H9 (cell line): ENCODE measurements around the gene RSPH4A. TPM values are rescaled to one million over a fixed set of nuclear protein-coding genes. Genes with fewer than 3 reads are reported as not detected.
A peak's percentile ranks its signal among the peaks of the same experiment; 100 is the strongest.

Experiments
- DNase-seq: peaks from one replicate; pipeline ENCODE4 v3.0.0-alpha.2; 2017
- H2AFZ ChIP-seq: one replicate; pipeline ENCODE4 v1.6.1; 2013; ENCODE audit warnings: mild to moderate bottlenecking, low read length, control low read depth, moderate library complexity
- H2AK5ac ChIP-seq: 2 replicates; pipeline ENCODE4 v1.6.1; 2013; ENCODE audit warnings: low read length, control low read depth, mixed read lengths; ENCODE audit not compliant: insufficient read length
- H2BK120ac ChIP-seq: one replicate; pipeline ENCODE4 v1.6.1; 2013; ENCODE audit warnings: low read depth, mild to moderate bottlenecking, low read length, control low read depth, inconsistent platforms; ENCODE audit not compliant: poor library complexity, severe bottlenecking
- H2BK12ac ChIP-seq: 2 replicates; pipeline ENCODE4 v1.6.1; 2013; ENCODE audit warnings: low read length, control low read depth, mixed read lengths, low read depth; ENCODE audit not compliant: insufficient read length
- H2BK15ac ChIP-seq: 2 replicates; pipeline ENCODE4 v1.6.1; 2013; ENCODE audit warnings: low read depth, low read length, control low read depth
- H2BK20ac ChIP-seq: one replicate; pipeline ENCODE4 v1.6.1; 2013; ENCODE audit warnings: low read depth, mild to moderate bottlenecking, low read length, control low read depth, inconsistent platforms; ENCODE audit not compliant: poor library complexity, severe bottlenecking
- H2BK5ac ChIP-seq: 2 replicates; pipeline ENCODE4 v1.6.1; 2013; ENCODE audit warnings: low read length, control low read depth, mixed read lengths; ENCODE audit not compliant: insufficient read length
- H3K14ac ChIP-seq: 2 replicates; pipeline ENCODE4 v1.6.1; 2013; ENCODE audit warnings: low read length, control low read depth; ENCODE audit not compliant: insufficient read depth
- H3K18ac ChIP-seq: 2 replicates; pipeline ENCODE4 v1.6.1; 2013; ENCODE audit warnings: low read depth, mild to moderate bottlenecking, mixed read lengths, low read length, control low read depth; ENCODE audit not compliant: insufficient read length
- H3K23ac ChIP-seq: 2 replicates; pipeline ENCODE4 v1.6.1; 2013; ENCODE audit warnings: low read length, control low read depth, mixed read lengths, low read depth; ENCODE audit not compliant: insufficient read length
- H3K23me2 ChIP-seq: 2 replicates; pipeline ENCODE4 v1.6.1; 2013; ENCODE audit warnings: low read depth, mild to moderate bottlenecking, mixed read lengths, low read length, control low read depth; ENCODE audit not compliant: insufficient read length, poor library complexity, severe bottlenecking
- H3K27ac ChIP-seq: 2 replicates; pipeline ENCODE4 v1.5.1; 2013; ENCODE audit warnings: low read length, control low read depth, mixed read lengths, low read depth; ENCODE audit not compliant: insufficient read length
- H3K27me3 ChIP-seq: 2 replicates; pipeline ENCODE4 v1.6.1; 2013; ENCODE audit warnings: low read length, control low read depth, inconsistent platforms; ENCODE audit not compliant: insufficient read depth
- H3K4ac ChIP-seq: 2 replicates; pipeline ENCODE4 v1.6.1; 2013; ENCODE audit warnings: low read depth, mild to moderate bottlenecking, control low read depth, inconsistent platforms, low read length, moderate library complexity
- H3K4me1 ChIP-seq: 2 replicates; pipeline ENCODE4 v1.6.1; 2013; ENCODE audit warnings: low read length, control low read depth, inconsistent platforms; ENCODE audit not compliant: insufficient read depth
- H3K4me2 ChIP-seq: 2 replicates; pipeline ENCODE4 v1.6.1; 2013; ENCODE audit warnings: low read length, control low read depth, mixed read lengths; ENCODE audit not compliant: insufficient read length, insufficient read depth
- H3K56ac ChIP-seq: 2 replicates; pipeline ENCODE4 v1.6.1; 2013; ENCODE audit warnings: low read depth, mild to moderate bottlenecking, mixed read lengths, low read length, control low read depth; ENCODE audit not compliant: insufficient read length
- H3K79me1 ChIP-seq: 2 replicates; pipeline ENCODE4 v1.6.1; 2013; ENCODE audit warnings: low read depth, mild to moderate bottlenecking, moderate library complexity, low read length, control low read depth, inconsistent platforms; ENCODE audit not compliant: insufficient read depth, poor library complexity, severe bottlenecking
- H3K79me2 ChIP-seq: 2 replicates; pipeline ENCODE4 v1.6.1; 2013; ENCODE audit warnings: low read length, control low read depth, inconsistent platforms; ENCODE audit not compliant: insufficient read depth
- H3K9ac ChIP-seq: 2 replicates; pipeline ENCODE4 v1.6.1; 2013; ENCODE audit warnings: low read length, control low read depth, mixed read lengths; ENCODE audit not compliant: insufficient read length; ENCODE audit errors: extremely low read depth
- H3K9me3 ChIP-seq: one replicate; pipeline ENCODE4 v1.6.1; 2013; ENCODE audit warnings: low read depth, low read length, inconsistent platforms; ENCODE audit not compliant: control insufficient read depth
- H3T11ph ChIP-seq: one replicate; pipeline ENCODE4 v1.6.1; 2013; ENCODE audit warnings: mild to moderate bottlenecking, low read length, control low read depth, inconsistent platforms
- H4K20me1 ChIP-seq: one replicate; pipeline ENCODE4 v1.6.1; 2013; ENCODE audit not compliant: control insufficient read depth, insufficient read length, insufficient read depth
- H4K5ac ChIP-seq: 2 replicates; pipeline ENCODE4 v1.6.1; 2013; ENCODE audit warnings: low read depth, mild to moderate bottlenecking, mixed read lengths, low read length, control low read depth; ENCODE audit not compliant: insufficient read length
- H4K8ac ChIP-seq: replicated peaks from 2 replicates; pipeline ENCODE4 v1.6.1; 2013; ENCODE audit warnings: low read length, control low read depth, mixed read lengths, low read depth; ENCODE audit not compliant: insufficient read length
- H4K91ac ChIP-seq: 2 replicates; pipeline ENCODE4 v1.6.1; 2013; ENCODE audit warnings: low read depth, mild to moderate bottlenecking, moderate library complexity, mixed read lengths, low read length, control low read depth; ENCODE audit not compliant: insufficient read length
- H3K27ac Mint-ChIP-seq, 3 experiments: 2 replicates in 2 of 3; 3 replicates in 1 of 3; pipeline ENCODE4 v1.8.0; 2020 to 2021; ENCODE audit warnings: mixed read lengths in 3 of 3, mild to moderate bottlenecking in 1 of 3, moderate library complexity in 1 of 3
- H3K27me3 Mint-ChIP-seq: 2 replicates; pipeline ENCODE4 v1.8.0; 2021; ENCODE audit warnings: low read depth, mild to moderate bottlenecking, moderate library complexity, mixed read lengths
- H3K36me3 Mint-ChIP-seq, 3 experiments: 2 replicates in 2 of 3; 3 replicates in 1 of 3; pipeline ENCODE4 v1.8.0; 2020 to 2021; ENCODE audit warnings: low read depth in 3 of 3, mixed read lengths in 3 of 3; ENCODE audit not compliant: insufficient read depth in 1 of 3
- H3K4me1 Mint-ChIP-seq, 2 experiments: 2 replicates each; pipeline ENCODE4 v1.8.0; 2020; ENCODE audit warnings: mixed read lengths in 2 of 2
- H3K4me3 Mint-ChIP-seq, 2 experiments: 2 replicates in 1 of 2; 3 replicates in 1 of 2; pipeline ENCODE4 v1.8.0; 2020 to 2021; ENCODE audit warnings: mild to moderate bottlenecking in 2 of 2, mixed read lengths in 2 of 2, moderate library complexity in 1 of 2
- H3K9me3 Mint-ChIP-seq, 2 experiments: 2 replicates in 1 of 2; 3 replicates in 1 of 2; pipeline ENCODE4 v1.8.0; 2020; ENCODE audit warnings: mild to moderate bottlenecking in 2 of 2, mixed read lengths in 2 of 2, moderate library complexity in 1 of 2
- WGBS: extraction: QIAGEN DNeasy Blood & Tissue Kit; methylation state at CpG from one replicate; pipeline ENCODE4 v1.1.7; 2013; ENCODE audit warnings: missing lambda C conversion rate, low lambda C conversion rate, mixed read lengths; ENCODE audit not compliant: insufficient read length; ENCODE audit errors: extremely low coverage; 5-methylcytosine and 5-hydroxymethylcytosine counted together
- total RNA-seq: library from RNA; stranded (reverse); gene quantifications from 2 replicates; pipeline ENCODE4 v1.2.1, GENCODE V29; 2021
- TF ChIP-seq, protein P1 (sequence below): fragments of 200-600 bp; sonication (generic); conservative IDR thresholded peaks from 3 replicates; pipeline ENCODE4 v1.8.0; 2021; ENCODE audit warnings: antibody characterized with exemption, mild to moderate bottlenecking

The RSPH4A gene
- total RNA-seq, 1 experiment from 2014 or later = 0.31 TPM

GRCh38 chr6:116662202-116662601, 45.9 kb downstream of the RSPH4A start:
- Histone ChIP-seq H2AFZ (no peak overlapping the region), H3K56ac (no peak overlapping the region), H3K14ac (no peak overlapping the region), H2BK20ac (no peak overlapping the region), H3K4ac (no peak overlapping the region), H3K9ac (no peak overlapping the region), H3T11ph (no peak overlapping the region), H2BK120ac (no peak overlapping the region), H4K8ac (no peak overlapping the region), H3K27me3 (no peaks in the 10 kb centered on the region), H2BK15ac (no peak overlapping the region), H3K79me1 (peaks cover 8% of the 10 kb centered on the region), H4K20me1 (no peaks in the 10 kb centered on the region), H3K18ac (no peak overlapping the region), H2AK5ac (no peak overlapping the region), H2BK12ac (no peak overlapping the region), H2BK5ac (no peak overlapping the region), H4K5ac (no peak overlapping the region), H3K23me2 (no peaks in the 10 kb centered on the region), H4K91ac (no peak overlapping the region), H3K27ac (no peak overlapping the region), H3K23ac (no peak overlapping the region), H3K9me3 (no peaks in the 10 kb centered on the region), H3K79me2 (peaks cover 7% of the 10 kb centered on the region; the same call in 1 of the 2 replicates), H3K4me2 (no peak overlapping the region), H3K4me1 (no peaks in the 10 kb centered on the region)
- DNase-seq = no peak
- peaks cover 12 to 13% of the 10 kb centered on the region in 2 experiments for H3K4me1 Mint-ChIP-seq
- no peak overlapping the region for H3K4me3 Mint-ChIP-seq
- H3K9me3 Mint-ChIP-seq = no peaks in the 10 kb centered on the region
- peak overlapping the region in 2 of 3 experiments; percentile 2 to 62; a peak in 3 of 7 replicates for H3K27ac Mint-ChIP-seq
- TF ChIP-seq, protein P1, sequence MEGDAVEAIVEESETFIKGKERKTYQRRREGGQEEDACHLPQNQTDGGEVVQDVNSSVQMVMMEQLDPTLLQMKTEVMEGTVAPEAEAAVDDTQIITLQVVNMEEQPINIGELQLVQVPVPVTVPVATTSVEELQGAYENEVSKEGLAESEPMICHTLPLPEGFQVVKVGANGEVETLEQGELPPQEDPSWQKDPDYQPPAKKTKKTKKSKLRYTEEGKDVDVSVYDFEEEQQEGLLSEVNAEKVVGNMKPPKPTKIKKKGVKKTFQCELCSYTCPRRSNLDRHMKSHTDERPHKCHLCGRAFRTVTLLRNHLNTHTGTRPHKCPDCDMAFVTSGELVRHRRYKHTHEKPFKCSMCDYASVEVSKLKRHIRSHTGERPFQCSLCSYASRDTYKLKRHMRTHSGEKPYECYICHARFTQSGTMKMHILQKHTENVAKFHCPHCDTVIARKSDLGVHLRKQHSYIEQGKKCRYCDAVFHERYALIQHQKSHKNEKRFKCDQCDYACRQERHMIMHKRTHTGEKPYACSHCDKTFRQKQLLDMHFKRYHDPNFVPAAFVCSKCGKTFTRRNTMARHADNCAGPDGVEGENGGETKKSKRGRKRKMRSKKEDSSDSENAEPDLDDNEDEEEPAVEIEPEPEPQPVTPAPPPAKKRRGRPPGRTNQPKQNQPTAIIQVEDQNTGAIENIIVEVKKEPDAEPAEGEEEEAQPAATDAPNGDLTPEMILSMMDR = no peak
- H3K36me3 Mint-ChIP-seq = peaks cover 0 to 13% (median 0%) of the 10 kb centered on the region in 3 experiments; a peak in 2 of 7 replicates
- no CpG with 5 or more reads among the region's 1 CpG for WGBS
- H3K27me3 Mint-ChIP-seq = no peaks in the 10 kb centered on the region
